Peyer's patch (tissue), 4 donors: ENCODE results near the gene NKD2. TPM values are rescaled to one million over a fixed set of nuclear protein-coding genes. Genes with fewer than 3 reads are reported as not detected.

Experiments used
- DNase-seq, 3 donors: peaks; one replicate each; pipeline ENCODE4 v3.0.0-alpha.2; 2017 to 2019
- H3K27ac ChIP-seq, 4 donors: fragments of 200-600 bp; sonication (generic); one replicate each; pipeline ENCODE4 v1.5.1; 2016 to 2019
- H3K27me3 ChIP-seq, 2 donors: fragments of 200-600 bp; sonication (generic); one replicate each; pipeline ENCODE4 v1.5.1; 2019
- H3K36me3 ChIP-seq, 3 donors: fragments of 200-600 bp; sonication (generic); one replicate each; pipeline ENCODE4 v1.5.1; 2016 to 2019
- H3K4me1 ChIP-seq, 4 donors: fragments of 200-600 bp; sonication (generic); one replicate each; pipeline ENCODE4 v1.5.1; 2016 to 2019
- H3K4me3 ChIP-seq, 4 donors: fragments of 200-600 bp; sonication (generic); 1 replicate in 3 of 4; 2 replicates in 1 of 4; pipeline ENCODE4 v1.5.1; 2016 to 2019; ENCODE audit warnings: mild to moderate bottlenecking in 1 of 4
- H3K9me3 ChIP-seq, 4 donors: fragments of 200-600 bp; sonication (generic); one replicate each; pipeline ENCODE4 v1.5.1; 2016 to 2019; ENCODE audit warnings: mild to moderate bottlenecking in 1 of 4
- CTCF ChIP-seq, 6 experiments: fragments of 450-650 bp in 4 of 6; fragments of 200-600 bp in 2 of 6; sonication (generic) in 1 of 6; IDR thresholded peaks; one replicate each; pipeline ENCODE4 v1.5.1; 2017 to 2019; ENCODE audit warnings: antibody characterized with exemption in 6 of 6, mild to moderate bottlenecking in 3 of 6, moderate library complexity in 1 of 6
- POLR2A ChIP-seq, 2 donors: fragments of 450-650 bp; IDR thresholded peaks; one replicate each; pipeline ENCODE4 v1.5.1; 2017; ENCODE audit warnings: antibody characterized with exemption in 2 of 2, mild to moderate bottlenecking in 2 of 2, moderate library complexity in 2 of 2
- total RNA-seq, 4 donors: library from RNA; depleted of rRNA; stranded (reverse); fragments of >200 nt; gene quantifications; one replicate each; pipeline ENCODE4 v1.1.0, GENCODE V29; 2016

The NKD2 gene
- total RNA-seq, 4 donors from 2014 or later, result 1.9 to 9.9 (median 3.5) TPM

DNA sequence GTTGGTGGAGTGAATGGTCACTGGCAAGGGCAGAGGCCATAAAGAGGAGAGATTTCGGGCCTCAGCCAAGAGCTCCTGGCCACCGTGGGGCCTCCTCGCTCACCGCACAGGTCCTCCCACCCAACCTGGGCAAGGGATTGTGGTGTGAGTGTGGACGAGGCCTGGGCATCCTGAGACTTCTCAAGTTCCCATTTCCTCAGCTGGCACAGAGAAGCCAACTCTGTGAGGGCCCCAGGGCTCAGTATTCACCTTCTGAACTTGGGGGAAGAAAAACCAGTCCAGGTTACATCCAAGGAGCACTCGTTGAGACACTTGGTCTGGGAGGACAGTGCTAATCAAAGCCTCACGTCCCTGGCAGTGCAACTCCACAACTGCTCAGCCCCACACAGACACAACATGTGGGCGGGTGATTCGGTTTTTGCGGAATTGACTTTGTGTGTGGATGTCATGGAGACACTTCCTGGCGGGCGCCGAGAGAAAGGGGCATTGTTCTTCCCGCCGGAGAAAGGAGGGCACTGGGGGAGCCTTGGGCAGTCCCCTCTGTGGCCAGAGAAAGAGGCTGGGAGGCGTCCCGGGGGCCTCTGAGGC is 28.5 kb upstream of the NKD2 start:
- H3K36me3 ChIP-seq, result no peaks in the 10 kb centered on the region
- TF ChIP-seq POLR2A (IDR thresholded peaks at IDR 0.05), result no peak
- DNase-seq, result no peak
- peak overlapping the region in 1 of 4 donors; percentile 34 for H3K27ac ChIP-seq
- H3K4me1 ChIP-seq, result no peaks in the 10 kb centered on the region
- no peaks in the 10 kb centered on the region for H3K27me3 ChIP-seq
- no peak overlapping the region for H3K4me3 ChIP-seq
- H3K9me3 ChIP-seq, result no peaks in the 10 kb centered on the region

DNA sequence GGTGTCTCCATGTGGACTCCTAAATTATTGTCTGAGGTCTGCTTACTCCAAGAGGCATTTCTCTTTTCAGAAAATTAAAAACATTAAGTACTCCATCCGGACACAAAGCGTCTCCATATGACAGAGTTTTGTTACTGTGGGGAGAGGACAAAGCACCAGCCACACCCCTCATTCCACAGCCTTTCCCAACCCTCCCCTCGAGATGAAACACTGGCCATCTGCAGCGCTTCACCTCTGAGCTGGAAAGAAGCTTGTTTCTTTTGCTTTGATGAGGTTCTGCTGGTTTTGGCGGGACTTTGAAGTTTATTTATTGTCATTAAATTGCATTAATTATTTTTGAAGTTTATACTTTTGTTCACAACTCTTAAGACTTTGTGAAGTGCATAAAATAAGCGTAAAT is 27.6 kb upstream of the NKD2 start:
- peak overlapping the region in 1 of 4 donors; percentile 34 for H3K27ac ChIP-seq

GRCh38 chr5:981456-981855 is 27.1 kb upstream of the NKD2 start:
- H3K27ac ChIP-seq, result no peak overlapping the region

More for the DNA sequence above, 27.6 kb upstream of the NKD2 start:
- H3K27me3 ChIP-seq, result no peaks in the 10 kb centered on the region
- TF ChIP-seq CTCF (IDR thresholded peaks at IDR 0.05), result no peak
- TF ChIP-seq POLR2A (IDR thresholded peaks at IDR 0.05), result no peak
- no peaks in the 10 kb centered on the region for H3K4me1 ChIP-seq
- no peaks in the 10 kb centered on the region for H3K36me3 ChIP-seq
- no peaks in the 10 kb centered on the region for H3K9me3 ChIP-seq
- DNase-seq, result no peak
- no peak overlapping the region for H3K4me3 ChIP-seq

GRCh38 chr5:982377-983237 is 26.0 kb upstream of the NKD2 start:
- no peak for TF ChIP-seq POLR2A (IDR thresholded peaks at IDR 0.05)
- no peak for TF ChIP-seq CTCF (IDR thresholded peaks at IDR 0.05)
- Histone ChIP-seq H3K36me3 (no peaks in the 10 kb centered on the region), H3K27me3 (no peaks in the 10 kb centered on the region), H3K27ac (no peak overlapping the region), H3K9me3 (no peaks in the 10 kb centered on the region), H3K4me3 (no peak overlapping the region), H3K4me1 (no peaks in the 10 kb centered on the region)
- DNase-seq, result no peak

More at GRCh38 chr5:981456-981855, 27.1 kb upstream of the NKD2 start:
- DNase-seq, result no peak
- Histone ChIP-seq H3K27me3 (no peaks in the 10 kb centered on the region), H3K4me3 (no peak overlapping the region), H3K36me3 (no peaks in the 10 kb centered on the region), H3K4me1 (no peaks in the 10 kb centered on the region), H3K9me3 (no peaks in the 10 kb centered on the region)
- no peak for TF ChIP-seq POLR2A (IDR thresholded peaks at IDR 0.05)
- TF ChIP-seq CTCF (IDR thresholded peaks at IDR 0.05), result no peak

GRCh38 chr5:983238-983524 is 25.4 kb upstream of the NKD2 start:
- no peak for TF ChIP-seq CTCF (IDR thresholded peaks at IDR 0.05)
- no peak for TF ChIP-seq POLR2A (IDR thresholded peaks at IDR 0.05)
- H3K9me3 ChIP-seq, result no peaks in the 10 kb centered on the region
- H3K36me3 ChIP-seq, result no peaks in the 10 kb centered on the region
- H3K4me1 ChIP-seq, result no peaks in the 10 kb centered on the region
- H3K27me3 ChIP-seq, result no peaks in the 10 kb centered on the region
- no peak overlapping the region for H3K4me3 ChIP-seq
- no peak for DNase-seq
- no peak overlapping the region for H3K27ac ChIP-seq

DNA sequence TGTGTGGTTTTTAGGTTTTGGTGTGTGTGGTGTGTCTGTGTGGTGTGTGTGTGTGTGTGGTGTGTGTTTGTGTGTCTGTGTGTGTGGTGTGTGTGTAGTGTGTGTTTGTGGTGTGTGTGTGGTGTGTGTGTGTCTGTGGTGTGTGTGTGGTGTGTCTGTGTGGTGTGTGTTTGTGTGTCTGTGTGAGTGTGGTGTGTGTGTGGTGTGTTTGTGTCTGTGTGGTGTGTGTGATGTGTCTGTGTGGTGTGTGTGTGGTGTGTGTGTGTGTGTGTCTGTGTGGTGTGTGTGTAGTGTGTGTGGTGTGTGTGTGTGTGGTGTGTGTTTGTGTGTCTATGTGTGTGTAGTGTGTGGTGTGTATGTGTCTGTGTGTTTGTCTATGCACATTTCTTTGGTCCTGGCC is 25.0 kb upstream of the NKD2 start:
- H3K4me1 ChIP-seq, result no peaks in the 10 kb centered on the region
- no peak overlapping the region for H3K27ac ChIP-seq
- H3K4me3 ChIP-seq, result no peak overlapping the region
- H3K9me3 ChIP-seq, result no peaks in the 10 kb centered on the region
- DNase-seq, result no peak
- no peak for TF ChIP-seq POLR2A (IDR thresholded peaks at IDR 0.05)
- no peak for TF ChIP-seq CTCF (IDR thresholded peaks at IDR 0.05)
- H3K36me3 ChIP-seq, result no peaks in the 10 kb centered on the region
- no peaks in the 10 kb centered on the region for H3K27me3 ChIP-seq
